ENCODE measurements around the gene PACSIN1. TPM values are rescaled to one million over a fixed set of nuclear protein-coding genes. Genes with fewer than 3 reads are reported as not detected.

The PACSIN1 gene
- total RNA-seq, 4 donors from 2014 or later: 0.28 TPM; not detected in 3

DNA sequence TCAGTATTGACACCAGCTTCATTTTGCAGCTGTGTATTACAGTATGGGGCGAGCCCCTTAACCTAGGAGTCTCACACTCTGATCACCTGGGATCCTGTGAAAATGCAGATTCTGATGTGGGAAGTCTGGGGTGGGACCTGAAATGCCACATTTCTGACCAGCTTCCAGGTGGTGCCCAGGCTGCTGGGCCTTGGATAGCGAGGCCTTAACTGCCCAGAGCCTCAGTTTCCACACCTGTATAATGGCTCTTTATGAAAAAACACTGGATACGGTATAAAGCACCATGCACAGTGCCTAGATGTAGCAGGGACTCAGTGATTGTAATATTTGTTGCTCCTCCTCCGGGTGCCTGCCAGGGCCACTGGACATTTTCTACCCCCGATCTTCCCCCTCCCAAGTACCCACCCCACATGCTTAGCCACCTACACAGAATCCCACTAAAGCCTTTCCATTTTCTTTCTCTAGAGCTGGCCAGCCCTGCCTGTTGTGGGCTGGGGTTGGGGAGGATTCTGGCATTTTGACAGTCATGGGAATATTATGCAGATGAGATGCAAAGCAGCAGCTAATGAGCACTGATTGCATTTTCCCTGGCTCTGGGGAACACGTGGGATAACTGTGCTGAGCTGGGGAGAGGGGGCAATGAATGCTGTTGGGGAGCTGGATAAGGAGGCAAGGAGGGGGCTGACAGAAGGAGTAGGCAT is 45.5 kb downstream of the PACSIN1 start:
- TF ChIP-seq POLR2A (IDR thresholded peaks at IDR 0.05) (no peak), CTCF (IDR thresholded peaks at IDR 0.05) (no peak)
- no peaks in the 10 kb centered on the region for H3K9me3 ChIP-seq
- H3K4me1 ChIP-seq: no peaks in the 10 kb centered on the region
- intact Hi-C loops (cut with DNase I; ENCODE audit: low total_unique reads): no loop called here
- no peak overlapping the region for H3K4me3 ChIP-seq
- no peak for DNase-seq
- no peak overlapping the region for H3K27ac ChIP-seq
- H3K27me3 ChIP-seq: no peaks in the 10 kb centered on the region
- H3K36me3 ChIP-seq: no peaks in the 10 kb centered on the region

DNA sequence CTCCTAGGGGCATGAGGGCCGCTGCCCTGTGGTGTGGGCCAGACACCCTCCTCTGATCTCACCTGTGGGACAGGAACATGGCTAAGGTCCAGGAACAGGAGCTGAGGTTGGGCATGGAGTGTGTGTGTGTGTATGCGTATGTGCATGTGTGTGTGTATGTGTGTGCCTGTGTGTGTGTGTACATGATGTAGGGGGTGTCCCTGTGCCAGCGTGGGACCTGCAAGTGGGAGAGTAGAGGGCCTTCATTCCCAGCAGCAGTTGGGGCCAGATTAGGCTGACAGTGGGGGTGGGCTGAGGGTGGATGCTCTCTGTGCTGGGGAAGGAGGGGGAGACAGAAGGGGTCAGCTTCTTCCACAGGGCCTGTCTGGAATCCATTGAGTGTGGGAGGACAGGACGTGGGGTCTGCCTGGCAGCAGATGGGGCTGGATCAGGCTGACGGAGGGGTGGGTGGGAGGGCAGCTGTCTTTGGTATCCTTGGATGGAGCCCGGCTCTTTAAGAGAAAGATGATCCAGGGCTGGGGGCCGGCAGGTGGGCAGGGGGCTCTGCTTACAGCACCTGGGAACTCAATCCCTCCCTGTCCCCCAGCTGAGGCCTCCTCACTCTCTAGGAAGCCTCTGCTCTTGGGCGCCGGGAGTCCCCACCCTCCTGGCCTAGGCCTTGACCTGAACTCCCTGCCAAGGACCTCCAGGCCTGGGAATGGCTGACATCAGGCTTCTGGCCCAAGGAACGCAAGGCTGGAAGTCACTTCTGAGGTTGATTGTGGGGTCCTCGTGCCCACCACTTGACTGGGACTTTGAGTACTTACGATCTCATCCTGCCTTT is 46.2 kb downstream of the PACSIN1 start:
- Histone ChIP-seq H3K36me3 (no peaks in the 10 kb centered on the region), H3K27me3 (no peaks in the 10 kb centered on the region), H3K9me3 (no peaks in the 10 kb centered on the region), H3K4me1 (no peaks in the 10 kb centered on the region), H3K27ac (no peak overlapping the region), H3K4me3 (no peak overlapping the region)
- intact Hi-C loops (cut with DNase I; ENCODE audit: low total_unique reads): no loop called here
- TF ChIP-seq CTCF (IDR thresholded peaks at IDR 0.05): no peak
- DNase-seq: no peak

GRCh38 chr6:34512738-34513115 is 46.9 kb downstream of the PACSIN1 start:
- TF ChIP-seq CTCF (IDR thresholded peaks at IDR 0.05): no peak
- TF ChIP-seq POLR2A (IDR thresholded peaks at IDR 0.05): no peak
- no peak overlapping the region for H3K27ac ChIP-seq
- H3K9me3 ChIP-seq: no peaks in the 10 kb centered on the region

DNA sequence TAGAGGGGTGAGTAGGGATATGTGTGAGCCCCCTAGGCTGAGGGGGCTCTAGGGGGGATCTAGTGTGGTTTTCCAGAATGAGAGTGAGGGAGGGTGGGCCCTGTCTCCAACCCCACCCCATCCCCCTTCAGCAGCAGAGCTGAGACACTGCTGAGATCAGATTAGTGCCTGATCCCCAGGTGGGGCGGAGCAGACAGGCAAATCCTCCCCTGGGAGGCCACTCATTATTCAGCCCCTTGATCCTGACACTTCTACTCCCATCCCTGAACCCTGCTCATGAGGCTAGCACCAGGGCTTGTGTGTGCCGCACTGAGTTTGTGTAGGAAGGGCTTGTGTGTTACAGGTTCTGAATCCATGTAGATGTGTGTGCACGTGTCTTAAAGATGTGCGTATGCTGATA is 47.8 kb downstream of the PACSIN1 start:
- no peak for DNase-seq
- no peak overlapping the region for H3K27ac ChIP-seq

More at GRCh38 chr6:34512738-34513115, 46.9 kb downstream of the PACSIN1 start:
- no peak for DNase-seq
- intact Hi-C loops (cut with DNase I; ENCODE audit: low total_unique reads): no loop called here
- H3K4me3 ChIP-seq: no peak overlapping the region
- H3K4me1 ChIP-seq: no peaks in the 10 kb centered on the region
- H3K36me3 ChIP-seq: no peaks in the 10 kb centered on the region
- no peaks in the 10 kb centered on the region for H3K27me3 ChIP-seq

More for the DNA sequence above, 47.8 kb downstream of the PACSIN1 start:
- TF ChIP-seq POLR2A (IDR thresholded peaks at IDR 0.05) (no peak), CTCF (IDR thresholded peaks at IDR 0.05) (no peak)
- Histone ChIP-seq H3K4me3 (no peak overlapping the region), H3K36me3 (no peaks in the 10 kb centered on the region), H3K9me3 (no peaks in the 10 kb centered on the region), H3K27me3 (no peaks in the 10 kb centered on the region), H3K4me1 (no peaks in the 10 kb centered on the region)
- intact Hi-C loops (cut with DNase I; ENCODE audit: low total_unique reads): no loop called here
